BE2C (cell line): Measurements from ENCODE around the gene MUC5AC.
"Not testable (repeated sequence)": the region's sequence is repeated elsewhere in the genome, so short reads cannot be mapped to it uniquely, and the experiment has no call there.

Experiments used
- DNase-seq: peaks from one replicate; pipeline ENCODE4 v3.0.0-alpha.2; 2020
- H3K27me3 ChIP-seq: fragments of 250-450 bp; sonication (Bioruptor Pico); 2 replicates; pipeline ENCODE4 v1.5.1; 2020; ENCODE audit warnings: mild to moderate bottlenecking
- H3K36me3 ChIP-seq: fragments of 250-450 bp; sonication (Bioruptor Pico); 2 replicates; pipeline ENCODE4 v1.5.1; 2020; ENCODE audit warnings: mild to moderate bottlenecking
- H3K4me1 ChIP-seq: fragments of 250-450 bp; sonication (Bioruptor Pico); 2 replicates; pipeline ENCODE4 v1.5.1; 2020
- H3K4me3 ChIP-seq: 2 replicates; pipeline ENCODE4 v1.5.1; 2011; ENCODE audit warnings: low read depth, low read length
- H3K9me3 ChIP-seq: fragments of 250-450 bp; sonication (Bioruptor Pico); 2 replicates; pipeline ENCODE4 v1.5.1; 2020
- TF ChIP-seq, protein P1 (sequence below): IDR thresholded peaks from 2 replicates; pipeline ENCODE4 v1.5.1; 2012; ENCODE audit warnings: mild to moderate bottlenecking, low read depth, low read length

MUC5AC gene

DNA sequence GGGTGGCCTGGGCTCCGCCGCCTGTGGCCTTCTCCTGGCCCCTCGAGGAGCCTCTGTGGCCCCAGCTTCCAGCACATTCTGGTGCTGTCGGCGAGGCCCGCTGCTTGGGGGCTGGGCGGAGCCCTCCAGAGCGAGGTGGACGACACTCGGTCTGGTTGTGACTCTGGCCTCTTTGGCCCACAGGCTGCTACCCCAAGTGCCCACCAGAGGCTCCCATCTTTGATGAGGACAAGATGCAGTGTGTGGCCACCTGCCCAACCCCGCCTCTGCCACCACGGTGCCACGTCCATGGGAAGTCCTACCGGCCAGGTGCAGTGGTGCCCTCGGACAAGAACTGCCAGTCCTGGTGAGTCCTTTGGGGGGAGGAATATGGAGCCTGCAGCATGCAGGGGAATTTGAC, 22.4 kb downstream of the MUC5AC start:
- H3K4me3 ChIP-seq: no peak overlapping the region
- H3K27me3 ChIP-seq: no peaks in the 10 kb centered on the region
- DNase-seq: no peak
- H3K9me3 ChIP-seq: no peaks in the 10 kb centered on the region
- TF ChIP-seq, protein P1, sequence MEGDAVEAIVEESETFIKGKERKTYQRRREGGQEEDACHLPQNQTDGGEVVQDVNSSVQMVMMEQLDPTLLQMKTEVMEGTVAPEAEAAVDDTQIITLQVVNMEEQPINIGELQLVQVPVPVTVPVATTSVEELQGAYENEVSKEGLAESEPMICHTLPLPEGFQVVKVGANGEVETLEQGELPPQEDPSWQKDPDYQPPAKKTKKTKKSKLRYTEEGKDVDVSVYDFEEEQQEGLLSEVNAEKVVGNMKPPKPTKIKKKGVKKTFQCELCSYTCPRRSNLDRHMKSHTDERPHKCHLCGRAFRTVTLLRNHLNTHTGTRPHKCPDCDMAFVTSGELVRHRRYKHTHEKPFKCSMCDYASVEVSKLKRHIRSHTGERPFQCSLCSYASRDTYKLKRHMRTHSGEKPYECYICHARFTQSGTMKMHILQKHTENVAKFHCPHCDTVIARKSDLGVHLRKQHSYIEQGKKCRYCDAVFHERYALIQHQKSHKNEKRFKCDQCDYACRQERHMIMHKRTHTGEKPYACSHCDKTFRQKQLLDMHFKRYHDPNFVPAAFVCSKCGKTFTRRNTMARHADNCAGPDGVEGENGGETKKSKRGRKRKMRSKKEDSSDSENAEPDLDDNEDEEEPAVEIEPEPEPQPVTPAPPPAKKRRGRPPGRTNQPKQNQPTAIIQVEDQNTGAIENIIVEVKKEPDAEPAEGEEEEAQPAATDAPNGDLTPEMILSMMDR: no peak
- no peaks in the 10 kb centered on the region for H3K36me3 ChIP-seq
- H3K4me1 ChIP-seq: no peaks in the 10 kb centered on the region

DNA sequence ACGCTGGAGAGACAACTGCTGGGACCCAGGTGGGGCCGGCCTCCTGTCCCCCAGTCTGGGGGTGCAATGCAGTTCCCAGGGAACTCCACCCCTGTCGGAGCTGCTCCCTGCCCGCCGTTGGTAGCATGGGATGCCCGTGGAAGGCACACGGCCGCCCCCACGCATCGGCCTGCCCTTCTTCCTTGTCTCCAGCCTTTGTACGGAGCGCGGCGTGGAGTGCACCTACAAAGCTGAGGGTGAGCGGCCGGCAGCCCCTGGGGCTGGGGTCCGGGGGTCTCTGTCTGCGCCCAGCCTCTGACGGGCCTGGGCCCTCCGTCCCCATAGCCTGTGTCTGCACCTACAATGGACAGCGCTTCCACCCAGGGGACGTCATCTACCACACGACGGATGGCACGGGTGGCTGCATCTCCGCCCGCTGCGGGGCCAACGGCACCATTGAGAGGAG, 23.2 kb downstream of the MUC5AC start:
- DNase-seq: no peak
- Histone ChIP-seq H3K4me1 (no peaks in the 10 kb centered on the region), H3K27me3 (no peaks in the 10 kb centered on the region), H3K36me3 (no peaks in the 10 kb centered on the region), H3K4me3 (no peak overlapping the region), H3K9me3 (no peaks in the 10 kb centered on the region)
- TF ChIP-seq, protein P1: no peak

DNA sequence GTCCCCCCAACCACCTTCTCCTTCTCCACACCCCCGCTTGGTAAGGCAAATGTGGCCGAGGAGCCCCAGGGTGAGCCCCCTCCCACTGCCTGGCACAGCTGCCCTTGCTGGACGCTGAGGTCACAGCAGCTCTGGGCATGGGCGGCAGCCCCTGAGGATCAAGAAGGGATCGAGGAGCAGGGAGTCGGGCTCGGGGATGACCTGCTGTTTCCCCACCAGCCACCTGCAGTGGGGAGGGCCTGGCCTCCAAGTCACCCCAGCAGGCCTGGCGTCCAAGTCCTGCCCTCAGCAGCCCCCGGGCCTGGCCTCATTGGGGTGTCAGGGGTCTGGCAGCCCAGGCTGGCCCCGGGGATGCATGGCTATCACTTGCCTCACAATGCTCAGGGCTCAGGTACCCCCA, 23.7 kb downstream of the MUC5AC start:
- no peaks in the 10 kb centered on the region for H3K27me3 ChIP-seq
- TF ChIP-seq, protein P1: no peak
- no peaks in the 10 kb centered on the region for H3K9me3 ChIP-seq
- H3K36me3 ChIP-seq: no peaks in the 10 kb centered on the region
- DNase-seq: no peak
- H3K4me3 ChIP-seq: no peak overlapping the region
- H3K4me1 ChIP-seq: no peaks in the 10 kb centered on the region

DNA sequence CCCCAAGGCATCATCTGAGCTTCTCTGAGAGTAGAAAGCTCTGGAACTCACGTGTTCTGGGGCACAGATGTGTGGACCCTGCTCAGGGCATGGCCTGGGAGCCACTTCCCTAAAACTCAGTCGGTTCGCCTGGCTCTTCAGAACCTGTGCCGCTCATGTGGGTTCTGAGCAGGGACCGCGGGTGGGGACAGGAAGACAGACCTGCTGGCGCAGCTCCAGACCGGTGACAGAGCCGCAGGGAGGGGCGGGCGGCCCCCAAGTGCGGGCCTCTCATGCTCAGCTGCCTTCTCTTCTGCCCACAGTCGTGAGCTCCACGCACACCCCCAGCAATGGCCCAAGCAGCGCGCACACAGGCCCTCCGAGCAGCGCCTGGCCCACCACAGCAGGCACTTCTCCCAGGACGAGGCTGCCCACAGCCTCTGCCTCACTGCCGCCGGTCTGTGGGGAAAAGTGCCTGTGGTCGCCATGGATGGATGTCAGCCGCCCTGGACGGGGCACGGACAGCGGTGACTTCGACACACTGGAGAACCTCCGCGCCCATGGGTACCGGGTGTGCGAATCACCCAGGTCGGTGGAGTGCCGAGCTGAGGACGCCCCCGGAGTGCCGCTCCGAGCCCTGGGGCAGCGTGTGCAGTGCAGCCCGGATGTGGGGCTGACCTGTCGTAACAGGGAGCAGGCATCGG, 24.2 kb downstream of the MUC5AC start:
- H3K9me3 ChIP-seq: no peaks in the 10 kb centered on the region
- H3K4me3 ChIP-seq: no peak overlapping the region
- no peaks in the 10 kb centered on the region for H3K36me3 ChIP-seq
- TF ChIP-seq, protein P1: no peak
- H3K4me1 ChIP-seq: no peaks in the 10 kb centered on the region
- DNase-seq: no peak
- no peaks in the 10 kb centered on the region for H3K27me3 ChIP-seq

DNA sequence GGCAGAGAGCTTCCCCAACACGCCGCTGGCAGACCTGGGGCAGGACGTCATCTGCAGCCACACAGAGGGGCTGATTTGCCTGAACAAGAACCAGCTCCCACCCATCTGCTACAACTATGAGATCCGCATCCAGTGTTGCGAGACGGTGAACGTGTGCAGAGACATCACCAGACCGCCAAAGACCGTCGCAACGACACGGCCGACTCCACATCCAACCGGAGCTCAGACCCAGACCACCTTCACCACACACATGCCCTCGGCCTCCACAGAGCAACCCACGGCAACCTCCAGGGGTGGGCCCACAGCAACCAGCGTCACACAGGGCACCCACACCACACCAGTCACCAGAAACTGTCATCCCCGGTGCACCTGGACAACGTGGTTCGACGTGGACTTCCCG, 26.4 kb downstream of the MUC5AC start:
- H3K4me1 ChIP-seq, H3K27me3 ChIP-seq, H3K36me3 ChIP-seq, DNase-seq, H3K9me3 ChIP-seq, H3K4me3 ChIP-seq: not testable (repeated sequence)

DNA sequence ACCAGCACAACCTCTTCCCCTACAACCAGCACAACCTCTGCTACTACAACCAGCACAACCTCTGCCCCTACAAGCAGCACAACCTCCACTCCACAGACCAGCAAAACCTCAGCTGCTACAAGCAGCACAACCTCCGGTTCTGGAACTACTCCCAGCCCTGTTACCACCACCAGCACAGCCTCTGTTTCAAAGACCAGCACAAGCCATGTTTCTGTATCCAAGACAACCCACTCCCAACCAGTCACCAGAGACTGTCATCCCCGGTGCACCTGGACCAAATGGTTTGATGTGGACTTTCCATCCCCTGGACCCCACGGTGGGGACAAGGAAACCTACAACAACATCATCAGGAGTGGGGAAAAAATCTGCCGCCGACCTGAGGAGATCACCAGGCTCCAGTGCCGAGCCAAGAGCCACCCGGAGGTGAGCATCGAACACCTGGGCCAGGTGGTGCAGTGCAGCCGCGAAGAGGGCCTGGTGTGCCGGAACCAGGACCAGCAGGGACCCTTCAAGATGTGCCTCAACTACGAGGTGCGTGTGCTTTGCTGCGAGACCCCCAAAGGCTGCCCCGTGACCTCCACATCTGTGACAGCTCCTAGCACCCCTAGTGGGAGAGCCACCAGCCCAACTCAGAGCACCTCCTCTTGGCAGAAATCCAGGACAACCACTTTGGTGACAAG, 30.8 kb downstream of the MUC5AC start:
- not testable (repeated sequence) for H3K27me3 ChIP-seq, H3K4me1 ChIP-seq, DNase-seq, H3K36me3 ChIP-seq, H3K4me3 ChIP-seq, H3K9me3 ChIP-seq

DNA sequence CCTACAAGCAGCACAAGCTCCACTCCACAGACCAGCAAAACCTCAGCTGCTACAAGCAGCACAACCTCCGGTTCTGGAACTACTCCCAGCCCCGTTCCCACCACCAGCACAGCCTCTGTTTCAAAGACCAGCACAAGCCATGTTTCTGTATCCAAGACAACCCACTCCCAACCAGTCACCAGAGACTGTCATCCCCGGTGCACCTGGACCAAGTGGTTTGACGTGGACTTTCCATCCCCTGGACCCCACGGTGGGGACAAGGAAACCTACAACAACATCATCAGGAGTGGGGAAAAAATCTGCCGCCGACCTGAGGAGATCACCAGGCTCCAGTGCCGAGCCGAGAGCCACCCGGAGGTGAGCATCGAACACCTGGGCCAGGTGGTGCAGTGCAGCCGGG, 32.1 kb downstream of the MUC5AC start:
- H3K4me3 ChIP-seq, H3K36me3 ChIP-seq, DNase-seq, H3K9me3 ChIP-seq, H3K4me1 ChIP-seq, H3K27me3 ChIP-seq: not testable (repeated sequence)

DNA sequence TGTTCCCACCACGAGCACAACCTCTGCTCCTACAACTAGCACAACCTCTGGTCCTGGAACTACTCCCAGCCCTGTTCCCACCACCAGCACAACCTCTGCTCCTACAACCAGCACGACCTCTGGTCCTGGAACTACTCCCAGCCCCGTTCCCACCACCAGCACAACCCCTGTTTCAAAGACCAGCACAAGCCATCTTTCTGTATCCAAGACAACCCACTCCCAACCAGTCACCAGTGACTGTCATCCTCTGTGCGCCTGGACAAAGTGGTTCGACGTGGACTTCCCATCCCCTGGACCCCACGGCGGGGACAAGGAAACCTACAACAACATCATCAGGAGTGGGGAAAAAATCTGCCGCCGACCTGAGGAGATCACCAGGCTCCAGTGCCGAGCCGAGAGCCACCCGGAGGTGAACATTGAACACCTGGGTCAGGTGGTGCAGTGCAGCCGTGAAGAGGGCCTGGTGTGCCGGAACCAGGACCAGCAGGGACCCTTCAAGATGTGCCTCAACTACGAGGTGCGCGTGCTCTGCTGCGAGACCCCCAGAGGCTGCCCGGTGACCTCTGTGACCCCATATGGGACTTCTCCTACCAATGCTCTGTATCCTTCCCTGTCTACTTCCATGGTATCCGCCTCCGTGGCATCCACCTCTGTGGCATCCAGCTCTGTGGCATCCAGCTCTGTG, 34.2 kb downstream of the MUC5AC start:
- not testable (repeated sequence) for H3K36me3 ChIP-seq, H3K27me3 ChIP-seq, H3K9me3 ChIP-seq, H3K4me1 ChIP-seq, DNase-seq, H3K4me3 ChIP-seq
